Measurements from ENCODE around the gene OXTR.

DNA sequence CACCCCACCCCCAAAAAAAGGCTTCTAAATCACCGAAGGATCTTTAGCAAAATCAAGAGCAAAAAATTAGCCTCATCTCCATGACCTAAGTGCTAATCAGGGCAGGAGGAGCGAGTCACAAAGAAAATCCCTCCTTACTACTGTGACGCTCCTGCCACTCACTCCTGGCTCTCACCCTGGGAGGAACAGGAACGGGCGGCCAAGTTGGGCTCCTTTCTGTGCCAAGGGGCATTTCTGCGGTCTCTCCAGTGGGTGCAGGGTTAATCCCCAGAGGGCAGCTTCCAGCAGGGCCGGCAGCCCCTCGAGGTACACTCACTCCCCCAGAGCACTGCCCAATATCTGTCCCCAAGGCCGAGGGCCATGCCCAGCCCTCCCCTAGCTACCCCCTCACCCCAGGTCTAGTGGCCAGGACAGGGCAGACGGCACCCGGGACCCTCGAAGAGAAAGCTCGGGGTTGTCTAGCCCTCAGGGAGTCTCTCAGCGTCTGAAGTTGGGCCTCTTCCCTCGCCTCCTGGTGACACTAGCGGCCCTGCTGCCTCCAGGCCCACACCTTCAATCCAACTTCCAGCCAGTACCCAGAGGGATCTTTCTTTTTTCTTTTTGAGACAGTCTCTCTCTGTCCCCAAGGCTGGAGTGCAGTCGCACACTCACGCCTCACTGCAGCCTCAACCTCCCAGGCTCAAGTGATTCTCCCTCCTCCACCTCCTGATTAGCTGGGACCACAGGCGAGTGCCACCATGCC lies 35.1 kb downstream of the OXTR start:
- TF ChIP-seq REST (IDR thresholded peaks at IDR 0.05; ENCODE audit: unreplicated experiment) (no peak), EZH2 (IDR thresholded peaks at IDR 0.05; ENCODE audit: low read depth, unreplicated experiment) (no peak), POLR2AphosphoS5 (IDR thresholded peaks at IDR 0.05; ENCODE audit: low read depth) (no peak), EZH2phosphoT487 (IDR thresholded peaks at IDR 0.05; ENCODE audit: unreplicated experiment) (no peak), CREB1 (CRISPR knock-in tag; IDR thresholded peaks at IDR 0.05; ENCODE audit: low read depth) (no peak), JUNB (IDR thresholded peaks at IDR 0.05; ENCODE audit: unreplicated experiment) (no peak), ZNF114 (CRISPR knock-in tag; IDR thresholded peaks at IDR 0.05) (no peak), STAT1 (IDR thresholded peaks at IDR 0.05; ENCODE audit: unreplicated experiment) (no peak), NANOG (IDR thresholded peaks at IDR 0.05; ENCODE audit: borderline replicate concordance) (no peak), ZNF331 (CRISPR knock-in tag; IDR thresholded peaks at IDR 0.05; ENCODE audit: low read depth) (no peak), ZNF462 (CRISPR knock-in tag; IDR thresholded peaks at IDR 0.05) (no peak)
- TF ChIP-seq, protein P1, sequence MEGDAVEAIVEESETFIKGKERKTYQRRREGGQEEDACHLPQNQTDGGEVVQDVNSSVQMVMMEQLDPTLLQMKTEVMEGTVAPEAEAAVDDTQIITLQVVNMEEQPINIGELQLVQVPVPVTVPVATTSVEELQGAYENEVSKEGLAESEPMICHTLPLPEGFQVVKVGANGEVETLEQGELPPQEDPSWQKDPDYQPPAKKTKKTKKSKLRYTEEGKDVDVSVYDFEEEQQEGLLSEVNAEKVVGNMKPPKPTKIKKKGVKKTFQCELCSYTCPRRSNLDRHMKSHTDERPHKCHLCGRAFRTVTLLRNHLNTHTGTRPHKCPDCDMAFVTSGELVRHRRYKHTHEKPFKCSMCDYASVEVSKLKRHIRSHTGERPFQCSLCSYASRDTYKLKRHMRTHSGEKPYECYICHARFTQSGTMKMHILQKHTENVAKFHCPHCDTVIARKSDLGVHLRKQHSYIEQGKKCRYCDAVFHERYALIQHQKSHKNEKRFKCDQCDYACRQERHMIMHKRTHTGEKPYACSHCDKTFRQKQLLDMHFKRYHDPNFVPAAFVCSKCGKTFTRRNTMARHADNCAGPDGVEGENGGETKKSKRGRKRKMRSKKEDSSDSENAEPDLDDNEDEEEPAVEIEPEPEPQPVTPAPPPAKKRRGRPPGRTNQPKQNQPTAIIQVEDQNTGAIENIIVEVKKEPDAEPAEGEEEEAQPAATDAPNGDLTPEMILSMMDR (conservative IDR thresholded peaks at IDR 0.05; ENCODE audit: low read depth in 2 of 2) = no peak
- TF ChIP-seq, protein P2, sequence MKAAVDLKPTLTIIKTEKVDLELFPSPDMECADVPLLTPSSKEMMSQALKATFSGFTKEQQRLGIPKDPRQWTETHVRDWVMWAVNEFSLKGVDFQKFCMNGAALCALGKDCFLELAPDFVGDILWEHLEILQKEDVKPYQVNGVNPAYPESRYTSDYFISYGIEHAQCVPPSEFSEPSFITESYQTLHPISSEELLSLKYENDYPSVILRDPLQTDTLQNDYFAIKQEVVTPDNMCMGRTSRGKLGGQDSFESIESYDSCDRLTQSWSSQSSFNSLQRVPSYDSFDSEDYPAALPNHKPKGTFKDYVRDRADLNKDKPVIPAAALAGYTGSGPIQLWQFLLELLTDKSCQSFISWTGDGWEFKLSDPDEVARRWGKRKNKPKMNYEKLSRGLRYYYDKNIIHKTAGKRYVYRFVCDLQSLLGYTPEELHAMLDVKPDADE (IDR thresholded peaks at IDR 0.05) = no peak
